Common myeloid progenitor, CD34-positive (primary cell): Measurements from ENCODE around the gene CACNA1D.

Source experiments
- CTCF ChIA-PET: fragments of 350-600 bp; sonication (Branson Sonifier 250); formaldehyde crosslinking; loops from one replicate; lab custom pipeline; 2021; ENCODE audit warnings: antibody characterized with exemption; lab: Charles Lee
- POLR2A ChIA-PET: fragments of 350-600 bp; sonication (Branson Sonifier 250); formaldehyde crosslinking; loops from one replicate; lab custom pipeline; 2021; ENCODE audit warnings: antibody characterized with exemption; lab: Charles Lee
- DNase-seq, 3 donors: peaks; one replicate each; pipeline versions ENCODE4 v3.0.0 to v3.0.0-alpha.2; 2013
- H3K27ac ChIP-seq, 2 experiments: 1 replicate in 1 of 2; 2 replicates in 1 of 2; pipeline ENCODE4 v1.7.0; 2013; ENCODE audit warnings: inconsistent platforms in 2 of 2, low read length in 2 of 2, mild to moderate bottlenecking in 2 of 2, low read depth in 1 of 2, moderate library complexity in 1 of 2; ENCODE audit not compliant: severe bottlenecking in 2 of 2, insufficient read depth in 1 of 2, poor library complexity in 1 of 2
- H3K27me3 ChIP-seq, 5 experiments: replicated peaks in 2 of 5; 1 replicate in 3 of 5; 2 replicates in 2 of 5; pipeline versions ENCODE4 v1.6.1 to v1.7.0; 2013; ENCODE audit warnings: low read length in 4 of 5, mild to moderate bottlenecking in 2 of 5, moderate library complexity in 2 of 5, inconsistent platforms in 1 of 5; ENCODE audit not compliant: insufficient read depth in 5 of 5, control insufficient read depth in 4 of 5
- H3K36me3 ChIP-seq, 4 experiments: 1 replicate in 2 of 4; 2 replicates in 2 of 4; pipeline versions ENCODE4 v1.6.1 to v1.7.0; 2013; ENCODE audit warnings: low read length in 3 of 4, control low read depth in 1 of 4, mild to moderate bottlenecking in 1 of 4; ENCODE audit not compliant: control insufficient read depth in 4 of 4, insufficient read depth in 4 of 4
- H3K4me1 ChIP-seq, 4 experiments: 1 replicate in 3 of 4; 2 replicates in 1 of 4; pipeline versions ENCODE4 v1.6.1 to v1.7.1; 2013; ENCODE audit warnings: low read length in 3 of 4, mild to moderate bottlenecking in 3 of 4, control low read depth in 1 of 4, inconsistent platforms in 1 of 4, moderate library complexity in 1 of 4; ENCODE audit not compliant: control insufficient read depth in 4 of 4, insufficient read depth in 4 of 4; ENCODE audit errors: control extremely low read depth in 1 of 4
- H3K4me3 ChIP-seq, 7 experiments: 1 replicate in 4 of 7; 2 replicates in 3 of 7; pipeline versions ENCODE4 v1.5.1 to v1.7.0; 2013; ENCODE audit warnings: mild to moderate bottlenecking in 7 of 7, low read length in 6 of 7, moderate library complexity in 6 of 7, inconsistent platforms in 2 of 7, low read depth in 2 of 7, control low read depth in 1 of 7; ENCODE audit not compliant: insufficient read depth in 4 of 7, control insufficient read depth in 1 of 7; ENCODE audit errors: extremely low read depth in 1 of 7
- H3K9me3 ChIP-seq, 5 experiments: 1 replicate in 4 of 5; 2 replicates in 1 of 5; pipeline versions ENCODE4 v1.6.1 to v1.7.1; 2013; ENCODE audit warnings: low read length in 4 of 5, mild to moderate bottlenecking in 2 of 5, inconsistent platforms in 1 of 5, low read depth in 1 of 5, moderate library complexity in 1 of 5; ENCODE audit not compliant: control insufficient read depth in 4 of 5, insufficient read depth in 2 of 5; ENCODE audit errors: control extremely low read depth in 1 of 5
- WGBS: methylation state at CpG from one replicate; pipeline ENCODE4 v1.1.5; 2013; ENCODE audit not compliant: insufficient coverage; 5-methylcytosine and 5-hydroxymethylcytosine counted together

Gene CACNA1D

DNA sequence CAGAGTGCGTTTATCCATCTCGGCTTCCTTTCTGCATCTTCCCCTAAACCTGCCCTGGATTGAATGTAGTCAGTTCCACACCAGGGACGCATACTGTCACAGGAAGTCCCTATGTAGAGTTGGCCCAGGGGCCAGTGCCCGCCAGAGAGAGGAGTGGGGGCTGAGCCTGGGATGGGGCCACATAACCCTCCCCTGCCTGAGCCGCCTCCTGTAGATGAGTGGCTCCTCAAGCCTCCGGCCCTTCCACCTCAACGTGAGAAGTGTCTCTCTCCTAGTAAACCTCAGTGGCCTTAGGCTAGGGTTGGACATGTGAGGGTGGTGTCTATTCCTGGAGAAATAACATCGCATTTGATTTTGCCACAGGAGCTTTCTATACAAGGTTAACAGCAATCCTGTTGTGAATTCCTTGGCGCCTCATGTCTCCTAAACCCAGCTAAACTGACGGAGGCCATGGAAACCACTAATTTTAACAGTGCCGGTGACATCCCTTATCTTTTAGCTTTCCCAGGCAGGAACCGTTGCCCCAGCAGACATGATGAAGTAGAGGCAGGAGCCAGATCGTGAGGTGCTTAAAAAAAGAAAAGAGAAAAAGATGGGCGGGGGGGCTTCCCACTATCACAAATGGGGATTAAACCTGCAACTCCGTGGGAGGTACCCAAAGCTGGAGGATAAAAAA lies 180.7 kb downstream of the CACNA1D start:
- Histone ChIP-seq H3K4me3 (no peak overlapping the region), H3K27ac (no peak overlapping the region), H3K9me3 (no peaks in the 10 kb centered on the region), H3K36me3 (no peaks in the 10 kb centered on the region), H3K27me3 (peaks cover 0 to 8% (median 0%) of the 10 kb centered on the region in 5 experiments), H3K4me1 (peaks cover 0 to 3% (median 0%) of the 10 kb centered on the region in 4 experiments)
- POLR2A ChIA-PET: interaction anchor here (0.6 kb wide), 1 partner anchor 578 kb away, joined by 3 read pairs; no protein-coding TSS in a partner anchor
- DNase-seq: no peak
- CTCF ChIA-PET: interaction anchor here (1.2 to 3.6 kb wide), 2 partner anchors 12 to 35 kb away, joined by 3 to 16 read pairs; no protein-coding TSS in a partner anchor
- WGBS: 94% methylated on average over 10 of the region's 15 CpGs

DNA sequence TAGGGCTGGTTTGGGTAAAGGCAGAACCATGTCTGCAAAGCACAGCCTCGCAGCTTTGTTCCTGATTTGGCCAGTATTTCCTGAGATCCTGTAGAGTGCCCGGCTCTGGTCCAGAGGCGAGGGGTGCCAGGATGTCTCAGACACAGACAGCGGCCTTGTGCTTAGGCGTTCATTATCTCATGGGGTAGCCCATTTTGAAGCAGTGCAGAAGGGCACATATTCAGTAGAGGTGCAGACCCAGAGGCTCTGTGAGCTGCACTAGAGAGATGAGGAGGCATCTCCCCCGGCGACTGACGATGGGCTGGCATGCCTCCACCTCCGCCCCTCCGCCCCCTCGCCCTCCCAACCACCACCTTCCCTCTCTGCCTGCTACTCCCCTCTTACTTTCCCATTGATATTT lies 181.5 kb downstream of the CACNA1D start:
- 67% methylated on average over 5 of the region's 11 CpGs for WGBS
- H3K9me3 ChIP-seq: no peaks in the 10 kb centered on the region
- H3K4me3 ChIP-seq: no peak overlapping the region
- no peak for DNase-seq
- peaks cover 0 to 3% (median 0%) of the 10 kb centered on the region in 4 experiments for H3K4me1 ChIP-seq
- no peaks in the 10 kb centered on the region for H3K36me3 ChIP-seq
- peaks cover 0 to 14% (median 2%) of the 10 kb centered on the region in 5 experiments for H3K27me3 ChIP-seq
- POLR2A ChIA-PET: no interaction called here
- CTCF ChIA-PET: interaction anchor here (0.7 to 3.6 kb wide), 2 partner anchors 17 to 34 kb away, joined by 3 to 16 read pairs; no protein-coding TSS in a partner anchor
- H3K27ac ChIP-seq: no peak overlapping the region

DNA sequence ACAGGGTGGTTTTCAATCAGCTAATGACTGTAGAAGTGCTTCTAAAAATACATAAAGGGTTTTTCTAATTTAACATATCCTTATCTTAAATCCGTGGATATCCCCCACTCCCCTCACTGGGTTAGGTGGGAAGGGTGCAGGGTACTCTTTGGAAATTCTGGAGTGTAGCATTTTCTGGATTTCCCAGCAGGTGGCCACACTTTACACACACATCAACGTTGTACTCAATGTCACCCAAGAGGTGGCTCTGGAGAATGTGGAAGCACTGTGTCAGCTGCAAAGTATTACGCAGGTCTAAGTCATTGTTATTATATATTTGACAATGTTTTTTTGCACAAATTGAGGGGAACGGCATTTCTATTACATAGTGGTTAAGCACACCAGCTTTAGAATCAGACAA lies 183.0 kb downstream of the CACNA1D start:
- peak; percentile 29 to 71 (median 65) for DNase-seq
- POLR2A ChIA-PET: no interaction called here
- Histone ChIP-seq H3K4me1 (peaks cover 0 to 3% (median 0%) of the 10 kb centered on the region in 4 experiments), H3K27me3 (peaks cover 0 to 21% (median 6%) of the 10 kb centered on the region in 5 experiments), H3K4me3 (no peak overlapping the region), H3K27ac (no peak overlapping the region), H3K9me3 (no peaks in the 10 kb centered on the region), H3K36me3 (no peaks in the 10 kb centered on the region)
- CTCF ChIA-PET: interaction anchor here (0.7 to 2.4 kb wide), 9 partner anchors 20 to 302 kb away, joined by 3 to 13 read pairs (median 3); no protein-coding TSS in a partner anchor
- WGBS: 17% methylated on average over 2 of the region's 4 CpGs

DNA sequence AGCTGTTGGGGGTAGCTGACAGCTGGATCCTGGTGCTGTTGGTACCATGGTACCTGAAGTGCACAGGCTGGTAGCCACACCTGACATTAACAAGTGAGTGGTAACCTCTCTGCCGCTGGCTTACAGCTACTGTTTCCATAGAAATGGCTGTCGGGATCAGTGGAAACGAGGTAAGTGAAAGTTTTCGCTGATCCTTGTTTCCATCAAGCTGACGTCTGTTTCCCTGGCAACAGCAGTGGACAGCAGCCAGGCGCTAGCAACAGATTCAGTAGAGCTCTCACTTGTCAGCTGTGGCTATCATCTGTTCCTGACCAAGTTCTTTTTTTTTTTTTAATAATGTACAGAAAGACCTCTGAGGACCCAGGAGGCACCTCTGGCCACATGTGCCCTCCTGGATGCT lies 185.6 kb downstream of the CACNA1D start:
- 94% methylated on average over 6 of the region's 6 CpGs for WGBS
- Histone ChIP-seq H3K27ac (no peak overlapping the region), H3K36me3 (no peaks in the 10 kb centered on the region), H3K4me1 (peaks cover 0 to 3% (median 0%) of the 10 kb centered on the region in 4 experiments), H3K27me3 (peaks cover 0 to 27% (median 9%) of the 10 kb centered on the region in 5 experiments), H3K9me3 (no peaks in the 10 kb centered on the region), H3K4me3 (no peak overlapping the region)
- ChIA-PET POLR2A (interaction anchor here (0.6 kb wide), 1 partner anchor 94 kb away, joined by 6 read pairs; no protein-coding TSS in a partner anchor), CTCF (interaction anchor here (1.3 to 2.7 kb wide), 6 partner anchors 10 to 30 kb away, joined by 3 to 13 read pairs (median 5); no protein-coding TSS in a partner anchor)
- no peak for DNase-seq

DNA sequence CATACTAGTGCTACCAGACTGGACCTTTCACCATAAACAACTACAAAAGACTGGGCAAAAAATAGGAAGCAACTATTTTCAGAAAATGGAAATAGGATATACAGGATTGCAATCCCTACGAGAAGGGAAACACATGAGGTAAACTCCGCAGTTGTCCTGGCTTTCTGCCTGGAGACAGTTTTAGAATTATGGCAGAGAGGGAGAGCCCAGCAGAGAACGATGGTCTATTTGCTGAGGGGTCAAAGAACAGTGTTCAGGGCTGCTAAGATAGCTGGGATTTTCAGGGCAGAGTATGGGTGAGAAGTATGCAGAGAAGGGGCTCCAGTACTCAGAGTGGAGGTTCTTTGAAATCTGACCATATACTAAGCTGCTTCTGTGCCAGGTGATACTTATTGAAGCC lies 188.4 kb downstream of the CACNA1D start:
- Histone ChIP-seq H3K27me3 (peaks cover 0 to 32% (median 9%) of the 10 kb centered on the region in 5 experiments), H3K4me1 (no peaks in the 10 kb centered on the region), H3K9me3 (no peaks in the 10 kb centered on the region), H3K27ac (no peak overlapping the region), H3K4me3 (no peak overlapping the region), H3K36me3 (no peaks in the 10 kb centered on the region)
- POLR2A ChIA-PET: no interaction called here
- WGBS: 96% methylated on average over 3 of the region's 3 CpGs
- CTCF ChIA-PET: interaction anchor here (1.6 to 2.6 kb wide), 2 partner anchors 8 to 27 kb away, joined by 5 to 6 read pairs; no protein-coding TSS in a partner anchor
- DNase-seq: no peak

DNA sequence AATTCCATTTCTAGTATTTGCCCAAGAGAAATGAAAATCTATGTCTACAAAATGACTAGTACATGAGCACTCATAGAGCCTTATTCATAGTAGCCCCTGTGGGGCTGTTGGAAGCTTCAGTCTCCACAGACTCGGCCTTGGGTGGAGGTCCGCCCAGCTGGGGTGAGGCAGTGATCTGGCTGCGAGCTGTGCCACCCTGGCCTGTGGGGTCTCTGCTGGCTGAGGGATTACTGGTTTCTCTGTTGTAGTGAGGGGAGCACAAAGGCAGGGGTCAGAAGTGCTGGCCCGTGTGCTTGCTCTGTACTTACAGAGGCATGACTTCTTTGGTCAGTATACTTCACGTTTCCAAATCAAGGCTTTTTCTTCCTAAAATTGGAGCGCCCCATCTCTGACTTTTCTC lies 193.7 kb downstream of the CACNA1D start:
- Histone ChIP-seq H3K27ac (no peak overlapping the region), H3K4me3 (no peak overlapping the region)
- CTCF ChIA-PET: interaction anchor here (1.0 to 1.5 kb wide), 2 partner anchors 18 to 20 kb away, joined by 3 read pairs; no protein-coding TSS in a partner anchor

DNA sequence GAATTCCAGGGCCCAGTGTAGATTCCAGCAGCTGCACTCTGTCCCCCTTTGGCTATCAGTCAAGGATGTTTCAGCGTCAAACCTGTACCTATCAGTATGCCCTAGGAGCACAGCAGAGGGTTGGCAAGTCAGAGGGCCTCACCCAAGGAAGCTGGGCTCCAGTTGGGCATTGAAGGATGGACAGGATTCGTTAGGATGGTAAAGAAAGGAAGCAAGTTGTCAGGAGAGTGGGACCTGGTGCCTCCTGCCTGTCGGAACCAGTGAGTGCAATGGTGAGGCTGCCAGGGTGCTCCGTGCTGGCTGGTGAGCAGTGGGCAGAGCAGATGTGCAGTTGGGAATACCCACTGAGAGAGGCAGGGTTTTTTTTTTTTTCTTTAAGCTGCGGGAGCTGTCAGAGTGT lies 194.6 kb downstream of the CACNA1D start:
- no peak for DNase-seq
- ChIA-PET POLR2A (no interaction called here), CTCF (interaction anchor here (1.8 kb wide), 1 partner anchor 21 kb away, joined by 7 read pairs; no protein-coding TSS in a partner anchor)
- 97% methylated on average over 3 of the region's 5 CpGs for WGBS
- H3K27me3 ChIP-seq: peaks cover 0 to 34% (median 8%) of the 10 kb centered on the region in 5 experiments
- H3K4me3 ChIP-seq: no peak overlapping the region
- peaks cover 7 to 18% (median 14%) of the 10 kb centered on the region in 4 experiments for H3K4me1 ChIP-seq
- no peaks in the 10 kb centered on the region for H3K9me3 ChIP-seq
- no peaks in the 10 kb centered on the region for H3K36me3 ChIP-seq
- no peak overlapping the region for H3K27ac ChIP-seq

More for the DNA sequence above, 193.7 kb downstream of the CACNA1D start:
- Histone ChIP-seq H3K27me3 (peaks cover 0 to 34% (median 8%) of the 10 kb centered on the region in 5 experiments), H3K36me3 (no peaks in the 10 kb centered on the region), H3K9me3 (no peaks in the 10 kb centered on the region), H3K4me1 (peaks cover 5 to 10% (median 7%) of the 10 kb centered on the region in 4 experiments)
- POLR2A ChIA-PET: no interaction called here
- no peak for DNase-seq
- 100% methylated on average over 4 of the region's 6 CpGs for WGBS
